NCI-H2081 treated with DMSO at 0.1 percent for 48 hours (cell line): Measurements from ENCODE around the gene TCEA3.
A peak's percentile ranks its signal among the peaks of the same experiment; 100 is the strongest.

Experiments used
- DNase-seq: peaks from one replicate; lab custom pipeline; 2025; lab: John Stamatoyannopoulos, UW

Gene TCEA3

DNA sequence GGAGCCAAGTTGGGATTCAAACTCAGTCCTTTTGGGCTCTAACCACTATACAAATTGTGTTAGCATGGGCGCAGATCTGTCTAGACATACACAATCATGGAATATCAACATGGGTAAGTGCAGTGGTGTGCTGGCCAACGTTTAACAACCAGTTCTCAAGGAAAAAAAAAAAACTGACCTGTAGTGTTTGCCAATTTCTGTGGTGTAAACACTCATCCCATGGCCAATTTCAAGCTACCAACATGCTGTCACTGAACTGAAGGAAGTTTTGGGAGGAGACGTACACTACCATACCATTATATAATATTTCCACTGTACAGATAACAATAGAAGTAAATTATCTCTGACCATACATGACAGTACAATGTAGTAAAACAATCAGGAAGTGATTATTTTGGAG is 3.2 kb downstream of the TCEA3 start:
- DNase-seq, result no peak

DNA sequence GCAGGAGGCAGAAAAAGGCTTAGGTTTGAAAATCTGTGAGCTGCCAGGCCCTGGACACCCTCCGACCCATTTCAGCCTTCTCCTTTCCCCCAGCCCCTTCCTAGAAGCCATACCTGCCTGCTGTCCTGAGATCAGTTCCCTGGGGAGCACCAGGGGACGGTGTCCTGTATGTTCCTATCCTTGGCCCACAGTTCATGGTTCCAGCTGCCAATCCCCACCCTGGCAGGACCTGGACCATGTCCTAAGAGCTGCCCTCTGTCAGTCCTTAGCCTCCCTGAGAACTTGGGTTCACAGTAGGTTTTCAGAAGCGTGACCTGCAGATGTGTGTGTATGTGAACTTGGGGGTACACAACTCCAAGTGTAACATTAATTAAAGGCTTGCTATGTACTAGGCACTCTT is 3.8 kb downstream of the TCEA3 start:
- DNase-seq, result no peak

DNA sequence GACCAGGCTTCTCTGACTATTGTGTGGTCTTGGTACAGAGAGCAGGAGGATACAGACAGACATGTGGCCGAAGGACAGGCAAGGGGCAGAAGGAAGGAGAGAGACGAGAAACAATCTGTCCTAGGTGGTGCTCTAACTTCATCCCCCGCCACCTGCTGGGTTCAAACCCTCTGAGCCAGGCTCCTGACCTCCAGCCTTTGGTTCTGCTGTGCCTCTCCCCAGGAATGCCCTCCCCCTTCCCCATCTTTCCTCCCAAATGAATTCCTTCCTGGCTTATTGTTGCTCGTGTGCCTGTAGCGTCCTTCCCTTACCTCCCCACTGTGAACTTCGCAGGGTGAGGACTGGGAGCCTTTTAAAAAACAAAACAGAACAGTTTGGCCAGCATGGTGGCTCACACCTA is 5.4 kb downstream of the TCEA3 start:
- DNase-seq, result no peak

DNA sequence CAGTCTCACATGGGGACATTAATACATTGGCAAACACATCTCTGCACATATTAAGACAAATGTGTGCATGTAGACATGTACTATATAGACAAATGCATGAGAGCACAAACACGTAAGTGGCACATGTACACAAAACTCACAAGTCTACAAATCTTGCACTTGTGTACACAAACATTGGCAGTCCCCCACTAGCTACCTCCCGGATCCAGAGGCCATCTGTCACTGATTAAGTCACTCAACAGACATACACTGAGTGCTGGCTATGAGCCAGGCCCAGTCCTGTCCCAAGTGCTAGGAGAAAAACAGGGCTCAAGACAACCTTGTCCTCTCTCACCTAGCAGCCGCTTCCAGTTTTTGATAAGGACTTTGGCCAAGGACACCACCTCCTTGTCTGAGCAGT is 7.0 kb downstream of the TCEA3 start:
- peak; percentile 19 for DNase-seq

DNA sequence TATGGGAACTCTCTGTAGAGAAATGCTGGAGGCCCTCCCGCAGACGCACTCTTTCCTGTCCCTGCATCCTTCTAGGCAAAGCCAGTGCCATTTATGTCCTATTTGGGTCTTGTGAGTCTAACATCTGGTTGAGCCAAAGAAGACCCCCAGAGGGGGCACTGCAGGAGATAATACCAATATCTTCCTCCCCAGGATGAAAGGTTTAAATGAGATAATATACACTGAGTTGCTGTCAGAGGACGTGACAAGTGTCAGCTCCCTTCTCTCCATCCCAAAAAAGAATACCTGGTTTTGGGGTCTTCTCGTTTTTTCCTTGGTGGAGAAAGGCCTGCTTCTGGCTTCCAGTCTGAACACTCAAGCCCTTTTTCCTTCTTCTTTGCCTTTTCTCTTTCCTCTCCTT is 7.6 kb downstream of the TCEA3 start:
- DNase-seq, result no peak

DNA sequence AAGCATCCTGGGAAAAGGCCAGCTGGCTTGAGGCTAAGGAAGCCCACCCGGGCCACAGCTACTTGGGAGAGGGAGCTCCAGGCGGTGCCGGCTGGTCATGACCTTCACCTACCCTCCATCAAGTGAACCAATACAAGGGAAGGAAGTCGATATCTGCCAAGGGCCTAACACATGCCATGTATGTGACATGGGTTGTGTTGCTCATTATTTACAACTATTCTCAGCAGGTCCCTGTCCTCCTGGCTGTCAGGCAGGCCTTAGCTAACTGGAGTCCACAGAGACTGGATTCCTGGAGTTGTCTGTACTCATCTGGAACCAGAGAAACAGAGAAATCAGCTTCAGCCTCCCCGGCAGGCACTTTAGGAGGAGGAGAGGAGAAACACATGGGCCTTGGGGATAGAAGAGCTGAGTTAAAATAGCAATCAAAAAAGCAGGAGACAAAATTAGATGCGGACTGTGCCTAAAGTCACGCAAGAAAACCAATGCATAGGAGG is 15.7 kb downstream of the TCEA3 start:
- no peak for DNase-seq

DNA sequence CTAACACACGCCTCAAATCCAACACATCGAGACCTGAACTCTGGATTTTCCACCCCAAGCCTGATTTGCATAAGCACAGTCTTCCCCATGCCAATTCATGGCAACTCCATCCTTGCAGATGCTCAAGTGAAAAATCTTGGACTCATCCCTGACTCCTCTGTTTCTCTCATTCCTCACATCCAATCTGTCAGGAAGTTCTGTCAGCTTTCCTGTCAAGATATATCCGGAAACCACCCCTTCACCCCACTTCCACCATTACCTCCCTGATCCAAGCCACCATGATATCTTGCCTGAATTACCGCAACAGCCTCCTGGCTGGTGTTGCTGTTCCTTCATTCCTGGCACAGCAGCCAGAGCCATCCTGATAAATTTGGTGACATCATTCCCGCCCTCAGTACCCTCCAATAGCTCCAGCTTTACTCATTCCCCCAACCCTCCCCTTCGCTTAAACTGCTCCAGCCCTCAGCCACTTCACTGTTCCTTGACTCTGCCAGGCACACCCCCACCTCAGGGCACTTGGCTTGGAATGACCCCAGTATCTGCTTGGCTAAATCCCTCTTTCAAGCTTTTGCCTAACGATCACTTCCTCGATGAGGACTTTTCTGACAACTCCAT is 17.4 kb downstream of the TCEA3 start:
- DNase-seq, result no peak

DNA sequence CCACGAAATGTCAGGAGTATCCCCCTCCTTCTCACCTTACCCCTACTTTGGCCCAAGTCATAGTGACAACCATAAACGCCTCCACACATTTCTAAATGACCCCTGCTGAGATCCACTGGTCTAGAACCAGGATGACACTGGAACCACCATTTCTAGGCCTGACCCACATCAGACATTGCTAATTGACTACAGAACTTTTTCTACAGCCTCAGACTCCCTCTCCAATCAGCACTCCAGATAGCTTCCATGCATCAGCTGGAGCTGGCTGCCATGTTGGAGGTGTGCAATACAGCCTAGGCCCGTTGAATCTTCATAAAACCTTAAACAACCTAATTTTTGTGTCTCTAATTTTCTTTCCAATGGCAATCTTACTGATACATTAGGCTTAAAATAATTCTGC is 18.6 kb downstream of the TCEA3 start:
- DNase-seq, result no peak

DNA sequence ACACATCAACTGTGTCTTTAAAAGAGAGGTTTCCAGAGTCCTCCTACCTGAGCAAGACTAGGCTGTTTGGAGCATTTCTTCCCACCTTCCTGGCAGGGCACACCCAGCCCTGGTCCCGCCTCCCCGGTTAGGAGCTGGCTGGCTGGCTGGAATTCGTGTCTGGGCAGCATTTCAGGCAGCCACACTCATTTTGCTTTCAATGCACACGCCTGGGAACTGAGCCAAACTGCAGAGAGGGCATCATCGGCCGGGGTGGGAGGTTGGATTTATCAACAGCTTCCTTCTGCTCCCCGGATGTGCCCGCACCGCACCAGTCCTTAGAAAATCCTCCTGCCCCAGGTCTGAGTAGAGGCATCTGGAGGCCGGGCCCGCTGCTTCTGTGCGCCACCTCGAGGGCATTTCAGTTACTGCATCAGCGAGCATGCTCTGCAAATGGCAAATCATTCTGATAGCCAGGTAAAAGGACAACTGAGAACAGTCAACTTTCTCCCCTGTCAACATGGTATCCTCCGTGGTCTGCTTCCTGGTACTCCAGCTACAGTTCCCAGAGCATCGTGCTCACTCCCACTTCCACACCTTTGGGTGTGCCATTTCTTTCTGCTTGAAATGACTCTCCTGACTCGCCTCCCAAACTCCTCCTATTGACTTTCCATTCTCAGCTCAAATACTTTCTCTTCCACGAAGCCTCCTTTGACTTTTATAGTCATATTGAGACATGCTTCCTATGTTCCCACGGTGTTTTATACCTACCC is 20.6 kb downstream of the TCEA3 start:
- peak; percentile 99 for DNase-seq

DNA sequence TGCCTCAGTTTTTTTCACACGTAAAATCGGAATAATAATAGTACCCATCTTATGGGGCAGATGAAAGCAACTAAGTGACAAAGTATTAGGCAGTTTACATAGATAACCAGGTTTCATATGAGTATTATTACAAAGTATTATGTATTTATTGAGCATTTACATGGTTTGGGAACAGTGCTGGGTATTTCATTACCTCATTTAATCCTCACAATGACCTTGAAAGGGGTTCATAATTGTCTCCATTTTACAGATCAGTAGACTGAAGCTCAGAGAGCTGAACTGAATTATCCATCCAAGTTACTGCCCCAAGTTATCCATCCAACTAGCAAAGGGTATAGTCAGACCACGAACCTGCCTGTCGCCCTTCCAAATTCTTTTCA is 21.2 kb downstream of the TCEA3 start:
- DNase-seq, result no peak

DNA sequence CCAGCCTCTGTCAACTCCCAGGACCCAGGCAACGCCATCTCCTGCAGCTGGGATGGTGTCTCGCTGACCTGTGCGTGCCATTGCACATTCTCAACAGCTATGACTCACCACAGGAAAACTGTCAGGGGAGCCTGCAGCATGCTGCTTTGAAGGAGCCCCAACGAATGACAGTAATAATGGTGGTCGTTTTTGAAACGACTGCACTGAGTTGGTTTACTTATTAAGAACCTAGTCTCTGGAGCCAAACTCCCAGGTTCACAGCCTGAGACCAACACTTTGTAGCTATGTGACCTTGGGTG is 21.6 kb downstream of the TCEA3 start:
- DNase-seq, result no peak

DNA sequence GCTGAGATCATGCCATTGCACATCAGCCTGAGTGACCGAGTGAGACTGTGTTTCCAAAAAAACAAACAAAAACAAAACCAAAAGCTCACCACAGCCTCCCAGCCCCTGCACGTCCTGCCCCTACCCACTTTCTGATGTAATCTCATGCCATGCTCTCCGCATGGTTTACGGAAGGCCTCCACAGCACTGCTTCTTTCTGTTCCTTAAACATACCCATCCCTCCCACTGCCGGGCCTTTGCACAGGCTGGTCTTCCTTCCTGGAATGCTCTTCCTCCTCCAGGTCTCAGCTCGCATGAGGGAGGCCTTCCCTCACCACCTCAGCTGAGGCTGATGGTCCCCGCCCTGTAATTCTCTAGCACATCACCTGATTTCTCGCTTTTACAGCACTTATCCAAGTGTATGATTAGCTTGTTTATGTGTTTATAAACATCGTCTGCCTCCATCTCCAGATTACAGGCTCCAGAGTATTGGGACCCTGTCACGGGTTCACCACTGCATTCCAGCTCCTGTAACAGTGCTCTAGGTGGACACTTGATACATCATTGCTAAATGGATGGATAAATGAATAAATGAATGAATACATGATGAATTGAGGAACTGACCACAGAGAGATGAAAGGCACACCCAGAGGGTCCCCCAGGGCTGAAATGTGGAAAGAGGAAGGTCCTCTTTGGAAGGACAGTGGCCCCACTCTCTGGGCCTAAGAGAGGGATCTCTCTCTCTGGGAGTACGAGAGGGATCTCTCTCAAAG is 22.1 kb downstream of the TCEA3 start:
- DNase-seq, result no peak

DNA sequence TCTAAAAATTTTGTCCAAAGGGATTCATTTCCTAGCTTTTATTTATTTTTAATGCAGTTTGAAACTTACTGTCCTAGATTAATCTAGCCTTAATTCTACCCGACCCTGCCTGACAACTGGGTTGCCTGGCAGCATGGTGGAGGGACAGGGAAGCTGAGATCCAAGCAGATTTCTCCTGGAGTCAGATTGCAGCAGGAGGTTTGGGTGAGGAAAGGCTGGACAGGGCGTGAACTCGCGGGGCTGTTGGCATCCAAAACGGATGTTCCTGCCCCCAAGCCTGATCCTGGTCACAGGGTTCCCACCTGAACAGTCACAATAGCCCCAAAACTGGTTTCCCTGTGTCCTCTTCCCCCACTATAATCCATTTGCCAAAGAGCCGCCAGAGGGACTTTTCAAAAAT is 23.2 kb downstream of the TCEA3 start:
- no peak for DNase-seq

DNA sequence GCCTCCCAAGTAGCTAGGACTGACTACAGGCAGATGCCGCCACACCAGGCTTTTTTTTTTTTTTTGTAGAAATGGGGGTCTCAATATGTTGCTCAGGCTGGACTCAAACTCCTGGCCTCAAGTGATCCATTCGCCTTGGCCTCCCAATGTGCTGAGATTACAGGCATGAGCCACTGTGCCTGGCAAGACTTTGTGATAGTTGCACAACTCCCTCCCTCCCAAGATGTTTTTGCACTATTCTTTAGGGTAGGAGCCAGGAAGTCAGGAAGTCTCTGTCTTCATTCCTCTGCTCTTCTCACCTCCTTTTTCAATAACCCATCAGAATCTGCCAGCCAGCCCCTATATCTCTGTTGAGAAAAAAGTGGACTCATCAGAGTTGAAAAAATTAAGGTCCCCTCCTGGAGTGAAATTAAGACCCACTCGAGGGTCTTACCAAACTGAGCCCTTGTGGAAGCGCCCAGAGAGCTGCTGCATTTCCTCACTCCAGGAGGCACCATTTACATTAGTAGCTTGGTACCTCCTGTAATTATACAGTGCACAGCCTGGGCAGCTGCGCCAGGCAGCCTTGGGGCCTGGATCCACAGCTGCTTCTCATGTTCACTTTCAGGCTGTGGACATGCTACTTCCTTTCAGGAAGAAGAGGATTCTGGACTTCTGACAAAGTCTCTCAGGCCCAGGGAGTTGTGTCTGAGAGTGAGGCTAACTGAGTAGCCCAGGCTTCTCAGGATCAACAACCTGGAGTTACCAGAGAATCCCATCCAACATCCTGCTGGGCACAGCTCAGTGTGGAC is 24.0 kb downstream of the TCEA3 start:
- no peak for DNase-seq

DNA sequence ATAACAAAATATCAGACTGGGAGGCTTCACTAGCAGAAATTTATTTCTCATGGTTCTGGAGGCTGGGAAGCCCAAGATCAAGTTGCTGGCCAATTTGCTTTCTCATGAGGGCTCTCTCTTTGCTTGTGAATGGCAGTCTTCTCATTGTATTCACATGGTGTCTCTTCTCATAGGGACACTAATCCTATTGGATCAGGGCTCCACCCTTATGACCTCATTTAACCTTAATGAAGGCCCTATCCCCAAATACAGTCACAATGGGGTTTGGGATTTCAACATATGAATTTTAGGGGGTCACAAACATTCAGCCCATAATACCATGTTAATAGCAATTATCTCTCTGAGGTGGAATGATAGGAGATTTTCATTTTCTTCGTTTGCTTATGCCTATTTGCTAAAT is 25.3 kb downstream of the TCEA3 start:
- DNase-seq, result no peak

DNA sequence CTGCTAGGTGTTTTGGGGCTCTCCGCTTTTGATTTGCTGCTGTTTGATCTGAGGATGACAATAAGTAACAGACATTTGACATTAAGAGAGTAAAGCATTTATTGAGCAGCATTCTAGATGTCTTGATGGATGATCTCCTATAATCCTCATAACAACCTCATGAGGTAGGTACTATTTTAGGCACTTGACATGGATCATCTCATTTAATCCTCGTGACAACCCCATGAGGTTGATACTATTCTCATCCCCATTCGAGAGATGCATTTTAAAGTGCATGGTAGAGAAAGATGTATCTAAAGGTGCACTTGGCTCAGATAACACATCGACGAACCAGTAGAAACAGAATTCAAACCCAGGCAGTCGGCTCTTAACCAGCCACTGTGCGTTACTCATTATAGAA is 26.6 kb downstream of the TCEA3 start:
- no peak for DNase-seq

DNA sequence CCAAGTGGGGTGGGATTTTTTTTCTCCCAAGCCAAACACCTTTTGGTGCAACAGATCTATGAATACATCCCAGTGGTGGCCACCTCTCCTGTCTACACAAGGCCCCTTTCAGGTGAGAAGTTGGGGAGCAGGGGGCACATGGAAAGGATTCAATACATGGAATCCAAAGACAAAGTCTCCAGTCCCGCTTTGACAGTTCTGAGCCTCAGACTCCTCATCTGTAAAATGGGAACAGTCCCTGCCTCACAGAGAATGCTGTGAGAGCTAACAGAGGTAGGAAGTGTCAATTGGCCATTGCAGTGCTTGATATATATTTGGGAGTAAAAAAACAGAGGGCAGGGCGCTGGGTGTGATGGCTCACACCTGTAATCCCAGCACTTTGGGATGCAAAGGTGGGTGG is 28.2 kb downstream of the TCEA3 start:
- DNase-seq, result no peak

DNA sequence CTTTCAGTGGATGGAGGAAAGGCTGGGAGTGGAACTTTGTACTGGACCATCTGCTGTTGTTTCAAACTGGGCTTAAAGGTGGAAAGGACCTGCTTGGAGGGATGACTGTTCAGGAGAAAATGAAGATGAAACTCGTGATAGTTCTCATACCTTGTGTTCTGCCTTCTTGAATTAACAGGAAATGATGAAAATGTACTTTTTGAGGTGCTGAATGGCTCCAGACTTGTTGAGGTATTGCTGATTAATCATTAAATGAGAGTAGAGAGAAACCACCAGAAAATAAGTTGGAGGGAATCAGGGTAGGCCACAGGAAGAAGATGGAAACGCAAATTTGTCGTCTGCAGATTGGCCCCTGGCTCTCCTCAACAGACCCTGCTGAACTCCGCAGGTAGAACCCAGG is 28.7 kb downstream of the TCEA3 start:
- no peak for DNase-seq

DNA sequence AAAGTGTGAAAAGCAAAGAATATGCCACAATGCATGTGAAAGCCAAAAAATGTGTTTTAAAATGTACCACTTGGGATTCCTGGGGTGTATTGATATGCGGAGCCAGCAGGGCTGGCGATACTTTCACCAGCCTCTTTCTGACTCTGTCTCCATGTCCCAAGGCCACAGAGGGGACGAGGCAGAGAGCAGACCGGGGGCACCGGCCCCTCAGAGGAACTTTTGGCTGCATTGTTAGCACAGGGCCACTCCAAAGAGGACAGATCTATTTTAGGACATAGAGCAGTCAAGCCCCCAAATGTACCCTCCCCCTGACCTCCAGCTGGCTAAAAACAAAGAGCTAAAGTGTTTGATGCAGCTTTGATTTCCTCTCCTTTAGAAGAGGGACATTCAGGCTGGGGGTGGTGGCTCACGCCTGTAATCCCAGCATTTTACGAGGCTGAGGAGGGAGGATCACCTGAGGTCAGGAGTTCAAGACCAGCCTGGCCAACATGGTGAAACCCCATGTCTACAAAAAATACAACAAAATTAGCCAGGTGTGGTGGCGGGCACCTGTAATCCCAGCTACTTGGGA is 29.3 kb downstream of the TCEA3 start:
- no peak for DNase-seq

DNA sequence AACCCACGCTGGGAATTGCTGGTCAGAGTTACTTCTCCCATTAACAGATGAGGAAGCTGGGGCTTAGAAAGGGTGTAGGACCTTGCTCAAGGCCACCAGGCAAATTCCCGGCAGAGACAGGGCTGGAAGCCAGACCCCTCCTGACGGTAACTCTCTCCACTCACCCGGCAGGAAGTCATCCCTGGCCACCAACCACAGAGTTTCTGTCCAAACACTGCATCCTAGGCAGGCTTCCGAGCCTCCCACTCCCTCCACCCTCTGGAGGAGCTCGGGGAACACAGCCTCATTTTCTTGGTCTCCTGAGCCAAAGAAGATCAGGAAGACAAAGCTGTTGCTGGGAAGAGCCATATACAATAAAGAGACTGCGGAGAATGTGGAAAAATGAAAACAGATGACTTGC is 29.9 kb downstream of the TCEA3 start:
- DNase-seq, result no peak

DNA sequence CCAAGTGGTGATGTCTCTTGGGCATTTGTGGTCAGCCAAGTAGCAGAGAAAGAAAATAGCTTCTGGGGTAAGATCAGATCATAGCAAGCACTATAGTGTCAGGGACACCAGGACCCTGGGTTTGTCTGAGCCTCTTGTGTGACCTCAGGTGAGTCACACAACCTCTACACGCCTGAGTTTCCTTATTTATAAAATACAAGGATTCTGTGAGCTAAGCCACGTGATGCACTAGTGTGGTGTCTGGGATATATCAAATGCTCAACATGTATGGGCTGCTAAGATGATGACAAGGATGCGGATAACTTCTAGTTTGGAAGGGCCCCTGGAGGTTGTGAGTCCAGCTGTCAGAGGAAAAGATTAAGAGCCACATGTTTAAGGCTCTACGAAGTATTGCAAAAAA is 30.4 kb downstream of the TCEA3 start:
- no peak for DNase-seq

DNA sequence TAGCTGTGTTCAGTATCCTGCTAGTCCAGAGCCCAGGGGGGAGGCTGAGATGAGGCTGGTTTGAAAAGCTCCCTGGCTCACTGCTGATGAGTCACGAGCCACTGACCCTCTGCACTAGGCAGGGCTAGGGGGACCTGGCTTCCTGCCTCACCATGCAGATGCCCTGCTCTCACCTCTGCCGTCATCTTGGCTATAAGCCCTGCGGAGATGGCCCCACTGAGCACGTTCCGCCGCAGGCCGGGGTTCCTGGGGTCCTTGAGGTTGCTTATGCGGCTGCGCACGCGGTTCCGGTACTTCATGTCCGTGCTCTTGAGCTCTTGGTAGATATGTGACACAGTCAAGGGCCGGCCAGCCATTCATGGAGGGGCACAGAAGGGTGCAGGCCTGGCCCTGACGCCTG is 30.8 kb downstream of the TCEA3 start:
- DNase-seq, result no peak
